Islet precursor cell (in vitro differentiated cells): ENCODE results near the gene CBR1.

Source experiments
- DNase-seq: peaks from one replicate; pipeline ENCODE4 v3.0.0-alpha.2; 2018

Gene CBR1

DNA sequence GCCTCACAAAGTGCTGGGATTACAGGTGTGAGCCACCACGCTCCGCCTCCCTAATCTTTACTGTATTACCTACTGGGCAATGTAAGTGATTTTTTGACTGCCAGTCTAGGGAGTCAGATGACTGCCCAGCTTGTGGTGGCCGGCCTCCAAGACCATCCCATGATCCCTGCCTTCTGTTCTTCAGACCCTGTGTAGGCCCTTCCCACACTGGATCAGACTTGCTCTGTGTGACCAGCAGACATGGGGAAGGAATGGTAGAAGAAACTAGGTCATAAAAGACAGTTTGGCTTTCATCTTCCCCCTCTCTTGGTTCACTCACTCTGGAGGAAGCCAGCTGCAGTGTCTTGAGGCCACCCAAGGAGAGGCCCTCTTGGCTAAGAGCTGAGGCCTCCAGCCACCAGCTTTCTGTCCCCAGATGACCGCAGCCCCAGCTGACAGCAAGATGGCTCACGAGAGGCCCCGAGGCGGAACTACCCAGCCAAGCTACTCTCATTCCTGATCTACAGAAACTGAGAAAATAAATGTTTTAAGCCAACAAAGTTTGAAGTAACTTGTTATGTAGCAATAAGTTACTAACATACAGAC lies 50.6 kb downstream of the CBR1 start:
- no peak for DNase-seq
